SK-N-MC (cell line): ENCODE results near the gene EIF3B.

Source experiments
- EZH2 ChIP-seq: fragments of 200-600 bp; sonication (generic); IDR thresholded peaks from one replicate; pipeline ENCODE4 v1.6.1; 2017; ENCODE audit warnings: antibody characterized with exemption
- FOXP2 ChIP-seq: optimal IDR thresholded peaks from 2 replicates; pipeline ENCODE3; 2011; ENCODE audit warnings: mild to moderate bottlenecking, moderate library complexity; ENCODE audit not compliant: insufficient read depth; ENCODE audit errors: extremely low read length, control extremely low read depth
- POLR2AphosphoS5 ChIP-seq: IDR thresholded peaks from 2 replicates; pipeline ENCODE4 v1.6.1; 2012; ENCODE audit warnings: mild to moderate bottlenecking, low read depth, low read length, borderline replicate concordance

DNA sequence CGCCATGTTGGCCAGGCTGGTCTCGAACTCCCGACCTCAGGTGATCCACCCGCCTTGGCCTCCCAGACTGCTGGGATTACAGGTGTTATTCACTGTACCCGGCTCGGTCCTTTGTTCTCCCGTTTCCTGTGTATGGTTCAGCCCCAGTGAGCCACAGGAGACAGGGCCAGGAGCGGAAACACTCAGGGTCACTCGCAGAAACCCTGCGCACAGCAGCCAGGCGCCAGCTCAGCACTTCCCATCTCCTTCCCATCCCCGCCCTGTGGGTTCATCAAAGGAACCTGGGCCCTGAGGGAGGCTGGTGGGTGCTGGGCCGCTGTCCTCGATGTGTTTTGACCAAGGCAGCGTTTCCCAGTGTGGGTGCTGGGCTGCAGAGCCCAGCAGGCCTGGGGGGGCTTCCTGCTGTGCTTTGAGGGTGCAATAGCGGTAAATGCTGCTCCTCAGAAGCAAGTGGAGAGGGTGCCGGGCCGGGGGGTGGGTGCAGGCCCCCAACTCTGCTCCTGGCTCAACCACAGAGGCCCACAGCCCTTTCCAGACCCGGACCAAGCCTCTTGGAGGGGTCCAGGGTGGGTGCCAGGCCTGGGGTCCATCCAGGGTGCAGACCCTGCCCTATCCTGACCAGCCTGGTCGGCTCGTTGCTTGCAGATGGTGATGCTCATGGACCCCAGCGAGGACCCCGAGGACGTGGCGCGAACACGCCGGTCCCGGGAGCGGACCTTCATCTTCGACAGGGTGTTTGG lies 33.4 kb downstream of the EIF3B start:
- TF ChIP-seq EZH2: no peak
- TF ChIP-seq POLR2AphosphoS5: no peak
- TF ChIP-seq FOXP2: no peak
